SU-DHL-6 (cell line): ENCODE measurements around the gene ANKH.
A peak's percentile ranks its signal among the peaks of the same experiment; 100 is the strongest.

Experiments used
- H2AFZ ChIP-seq: fragments of 200-600 bp; sonication (generic); 2 replicates; pipeline ENCODE4 v1.6.1; 2014; ENCODE audit warnings: low read depth, mild to moderate bottlenecking, moderate library complexity, mixed read lengths, antibody characterized with exemption, low read length; ENCODE audit not compliant: severe bottlenecking
- H3F3A ChIP-seq: fragments of 200-600 bp; shearing (Covaris generic); 2 replicates; pipeline ENCODE4 v1.6.0; 2016; ENCODE audit warnings: antibody characterized with exemption, mild to moderate bottlenecking; ENCODE audit not compliant: insufficient read depth
- H3K27ac ChIP-seq: fragments of 200-600 bp; sonication (generic); 2 replicates; pipeline ENCODE4 v1.5.1; 2016; ENCODE audit warnings: low read depth, mild to moderate bottlenecking, low read length, moderate library complexity, mixed read lengths
- H3K27me3 ChIP-seq: fragments of 200-600 bp; sonication (generic), shearing (Covaris generic); 2 replicates; pipeline ENCODE4 v1.6.0; 2014; ENCODE audit warnings: mild to moderate bottlenecking, low read length
- H3K36me3 ChIP-seq: fragments of 200-600 bp; sonication (generic); 2 replicates; pipeline ENCODE4 v1.6.1; 2014; ENCODE audit warnings: mild to moderate bottlenecking, low read length, mixed read lengths
- H3K4me2 ChIP-seq: fragments of 300-600, 200-600 bp; shearing (Covaris generic), sonication (generic); 2 replicates; pipeline ENCODE4 v1.6.0; 2014; ENCODE audit warnings: low read length, low read depth, mild to moderate bottlenecking; ENCODE audit not compliant: poor library complexity, severe bottlenecking
- H3K4me3 ChIP-seq: fragments of 200-600 bp; sonication (generic); 2 replicates; pipeline ENCODE4 v1.5.1; 2014; ENCODE audit warnings: antibody characterized with exemption, low read length, mild to moderate bottlenecking, mixed read lengths; ENCODE audit not compliant: insufficient read depth, poor library complexity, severe bottlenecking
- H3K79me2 ChIP-seq: fragments of 200-600 bp; sonication (generic); 2 replicates; pipeline ENCODE4 v1.6.1; 2014; ENCODE audit warnings: mild to moderate bottlenecking, low read length, moderate library complexity; ENCODE audit not compliant: insufficient read depth
- H3K9ac ChIP-seq: fragments of 200-600 bp; sonication (generic); 2 replicates; pipeline ENCODE4 v1.7.0; 2014; ENCODE audit warnings: mild to moderate bottlenecking, low read length
- H3K9me2 ChIP-seq: fragments of 200-600 bp; sonication (generic); replicated peaks from 2 replicates; pipeline ENCODE4 v1.6.1; 2014; ENCODE audit warnings: low read length; ENCODE audit not compliant: insufficient read depth
- H3K9me3 ChIP-seq: fragments of 200-600 bp; sonication (generic); 2 replicates; pipeline ENCODE4 v1.6.1; 2014; ENCODE audit warnings: low read length, mixed read lengths; ENCODE audit not compliant: insufficient read depth
- H4K20me1 ChIP-seq: fragments of 200-600 bp; sonication (generic); 2 replicates; pipeline ENCODE4 v1.6.1; 2014; ENCODE audit warnings: low read depth, mild to moderate bottlenecking, antibody characterized with exemption, low read length, moderate library complexity, mixed read lengths
- EZH2phosphoT487 ChIP-seq: fragments of 200-600 bp; sonication (generic), shearing (Covaris generic); conservative IDR thresholded peaks from 2 replicates; pipeline ENCODE4 v1.6.1; 2018; ENCODE audit warnings: mild to moderate bottlenecking, antibody characterized with exemption, low read length, moderate library complexity, mixed read lengths
- TF ChIP-seq, protein P1 (sequence below): fragments of 200-600 bp; sonication (generic); IDR thresholded peaks from one replicate; pipeline ENCODE4 v1.5.1; 2017; ENCODE audit warnings: antibody characterized with exemption, mild to moderate bottlenecking, low read length, moderate library complexity; ENCODE audit not compliant: insufficient read depth, poor library complexity, severe bottlenecking

The ANKH gene

DNA sequence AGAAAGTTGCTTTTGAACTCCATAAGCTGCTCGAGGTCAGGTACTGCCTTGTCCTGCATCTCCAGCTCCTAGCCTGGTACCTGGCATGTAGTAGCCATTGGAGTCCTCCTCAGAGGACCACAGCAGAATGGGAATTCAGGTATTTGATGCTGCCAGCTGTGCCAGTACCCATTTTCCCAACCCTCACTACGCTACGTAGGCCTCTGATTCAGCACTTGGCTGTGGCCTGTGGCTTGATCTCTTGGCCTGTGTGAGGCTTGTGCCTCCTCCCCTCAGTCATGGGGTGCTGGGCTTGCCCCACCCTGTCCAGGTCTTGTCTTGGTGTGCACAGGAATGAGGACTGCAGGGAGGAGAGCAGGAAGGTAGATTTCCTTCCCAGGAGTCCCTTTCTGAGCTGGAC lies 195.3 kb downstream of the ANKH start:
- peaks cover 28% of the 10 kb centered on the region for H3F3A ChIP-seq
- peak overlapping the region; percentile 58 for H3K9ac ChIP-seq
- H3K4me2 ChIP-seq: peak overlapping the region; percentile 91
- H3K79me2 ChIP-seq: peaks cover 91% of the 10 kb centered on the region
- H2AFZ ChIP-seq: no peak overlapping the region
- no peaks in the 10 kb centered on the region for H3K9me3 ChIP-seq
- H3K4me3 ChIP-seq: peak overlapping the region; percentile 42
- H3K9me2 ChIP-seq: no peaks in the 10 kb centered on the region
- TF ChIP-seq, protein P1, sequence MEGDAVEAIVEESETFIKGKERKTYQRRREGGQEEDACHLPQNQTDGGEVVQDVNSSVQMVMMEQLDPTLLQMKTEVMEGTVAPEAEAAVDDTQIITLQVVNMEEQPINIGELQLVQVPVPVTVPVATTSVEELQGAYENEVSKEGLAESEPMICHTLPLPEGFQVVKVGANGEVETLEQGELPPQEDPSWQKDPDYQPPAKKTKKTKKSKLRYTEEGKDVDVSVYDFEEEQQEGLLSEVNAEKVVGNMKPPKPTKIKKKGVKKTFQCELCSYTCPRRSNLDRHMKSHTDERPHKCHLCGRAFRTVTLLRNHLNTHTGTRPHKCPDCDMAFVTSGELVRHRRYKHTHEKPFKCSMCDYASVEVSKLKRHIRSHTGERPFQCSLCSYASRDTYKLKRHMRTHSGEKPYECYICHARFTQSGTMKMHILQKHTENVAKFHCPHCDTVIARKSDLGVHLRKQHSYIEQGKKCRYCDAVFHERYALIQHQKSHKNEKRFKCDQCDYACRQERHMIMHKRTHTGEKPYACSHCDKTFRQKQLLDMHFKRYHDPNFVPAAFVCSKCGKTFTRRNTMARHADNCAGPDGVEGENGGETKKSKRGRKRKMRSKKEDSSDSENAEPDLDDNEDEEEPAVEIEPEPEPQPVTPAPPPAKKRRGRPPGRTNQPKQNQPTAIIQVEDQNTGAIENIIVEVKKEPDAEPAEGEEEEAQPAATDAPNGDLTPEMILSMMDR: no peak
- no peak for TF ChIP-seq EZH2phosphoT487
- H3K27ac ChIP-seq: peak overlapping the region; percentile 86
- H3K27me3 ChIP-seq: no peaks in the 10 kb centered on the region
- H3K36me3 ChIP-seq: peaks cover 20% of the 10 kb centered on the region; the same call in 1 of the 2 replicates
- no peaks in the 10 kb centered on the region; the same call in 1 of the 2 replicates for H4K20me1 ChIP-seq

DNA sequence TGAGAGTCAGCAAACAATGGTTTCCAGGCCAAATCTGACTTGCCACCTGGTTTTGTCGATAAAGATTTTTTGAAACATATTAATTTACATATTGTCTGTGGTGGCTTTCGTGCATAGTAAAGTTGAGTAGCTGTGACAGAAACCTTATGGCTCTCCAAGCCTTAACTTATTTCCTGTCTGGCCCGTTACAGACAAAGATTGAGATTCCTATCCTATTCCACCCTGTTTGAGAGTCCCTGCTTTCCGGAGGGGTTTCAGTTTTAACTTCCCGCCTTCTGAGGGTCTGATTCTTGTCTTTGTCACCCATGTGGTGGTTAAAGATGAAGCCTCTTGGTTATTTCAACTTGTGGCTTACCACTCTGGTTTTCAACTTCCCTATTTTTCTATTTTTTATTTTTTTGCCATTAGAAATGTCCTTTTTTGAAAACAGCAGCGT lies 195.7 kb downstream of the ANKH start:
- Histone ChIP-seq H3K9me3 (no peaks in the 10 kb centered on the region), H3K9me2 (no peaks in the 10 kb centered on the region), H3K27ac (peak overlapping the region; percentile 86), H3K4me2 (peak overlapping the region; percentile 91), H3K79me2 (peaks cover 95% of the 10 kb centered on the region), H3K36me3 (peaks cover 19% of the 10 kb centered on the region; the same call in 1 of the 2 replicates), H3K4me3 (peak overlapping the region; percentile 42), H3K9ac (peak overlapping the region; percentile 58), H2AFZ (peak overlapping the region; percentile 32), H3K27me3 (no peaks in the 10 kb centered on the region), H4K20me1 (peaks cover 2% of the 10 kb centered on the region; the same call in 1 of the 2 replicates), H3F3A (peaks cover 28% of the 10 kb centered on the region)
- TF ChIP-seq EZH2phosphoT487: no peak
- TF ChIP-seq, protein P1: no peak

DNA sequence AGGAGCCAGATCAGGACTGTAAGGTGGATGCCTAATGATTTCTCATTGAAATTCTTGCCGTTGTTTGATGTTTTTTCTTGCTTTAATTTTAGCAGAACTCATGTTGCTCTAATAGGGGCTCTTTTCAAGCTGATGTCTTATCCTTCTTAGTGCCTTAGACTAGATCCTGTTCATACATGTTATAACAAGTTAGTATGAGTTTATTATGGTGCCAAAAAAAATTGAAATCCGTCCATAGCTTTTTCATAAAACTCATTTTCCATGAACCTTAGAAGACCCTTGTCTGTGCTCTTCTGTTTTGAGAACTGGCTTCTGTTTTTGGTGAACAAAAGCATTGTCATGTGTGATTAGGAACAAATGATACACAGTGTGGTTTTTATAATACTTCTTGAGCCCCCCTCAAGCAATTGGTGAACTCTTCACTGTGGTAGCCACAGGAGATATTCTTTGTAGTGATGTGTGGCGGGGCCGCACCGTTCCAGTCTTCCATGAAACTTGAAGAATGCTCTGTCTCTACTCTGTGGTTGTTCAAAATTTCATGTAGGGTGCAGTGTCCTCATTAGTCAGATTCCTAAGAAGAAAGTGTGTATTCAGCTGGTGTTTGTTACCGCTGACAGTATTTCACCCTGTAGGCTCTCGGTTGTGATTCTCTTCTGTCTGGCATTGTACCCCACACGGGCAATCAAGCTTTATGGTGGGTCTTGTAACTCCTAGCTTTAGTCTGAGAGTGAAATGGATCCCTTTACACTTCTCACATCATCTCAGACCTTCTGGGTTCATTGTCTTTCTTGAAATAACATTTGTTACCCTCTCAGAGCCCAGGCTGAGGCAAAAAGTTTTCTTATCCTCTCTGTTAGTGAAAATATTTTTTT lies 196.4 kb downstream of the ANKH start:
- no peaks in the 10 kb centered on the region for H3K9me3 ChIP-seq
- H2AFZ ChIP-seq: peak overlapping the region; percentile 32
- H3K27me3 ChIP-seq: no peaks in the 10 kb centered on the region
- peaks cover 5% of the 10 kb centered on the region; the same call in 1 of the 2 replicates for H4K20me1 ChIP-seq
- no peak for TF ChIP-seq EZH2phosphoT487
- TF ChIP-seq, protein P1: no peak
- peaks cover 17% of the 10 kb centered on the region; the same call in 1 of the 2 replicates for H3K36me3 ChIP-seq
- H3K4me3 ChIP-seq: peak overlapping the region; percentile 42
- peak overlapping the region; percentile 86 for H3K27ac ChIP-seq
- peak overlapping the region; percentile 91 for H3K4me2 ChIP-seq
- peaks cover 28% of the 10 kb centered on the region for H3F3A ChIP-seq
- peak overlapping the region; percentile 58 for H3K9ac ChIP-seq
- no peaks in the 10 kb centered on the region for H3K9me2 ChIP-seq
- peaks cover 97% of the 10 kb centered on the region for H3K79me2 ChIP-seq
